Endothelial cell of umbilical vein (primary cell): ENCODE results near the gene TAGLN.

Experiments
- CTCF ChIP-seq, 2 donors: IDR thresholded peaks; 1 replicate in 1 of 2; 2 replicates in 1 of 2; pipeline ENCODE4 v1.5.1; 2011; ENCODE audit warnings: low read length in 2 of 2, mild to moderate bottlenecking in 2 of 2, moderate library complexity in 2 of 2, control low read depth in 1 of 2, inconsistent platforms in 1 of 2, low read depth in 1 of 2; ENCODE audit not compliant: insufficient read depth in 1 of 2; ENCODE audit errors: extremely low read depth in 1 of 2
- EZH2 ChIP-seq: IDR thresholded peaks from 2 replicates; pipeline ENCODE4 v1.6.1; 2012; ENCODE audit warnings: borderline replicate concordance, low read depth, mild to moderate bottlenecking, moderate library complexity, low read length, inconsistent platforms; ENCODE audit not compliant: severe bottlenecking
- JUN ChIP-seq: IDR thresholded peaks from 2 replicates; pipeline ENCODE4 v1.6.1; 2011; ENCODE audit warnings: borderline replicate concordance, low read depth; ENCODE audit not compliant: insufficient read length, insufficient read depth
- POLR2A ChIP-seq: IDR thresholded peaks from 2 replicates; pipeline ENCODE4 v1.6.1; 2012; ENCODE audit warnings: low read depth, mild to moderate bottlenecking, control low read depth, low read length
- POLR2AphosphoS5 ChIP-seq: IDR thresholded peaks from 2 replicates; pipeline ENCODE4 v1.6.1; 2012; ENCODE audit warnings: low read depth, mild to moderate bottlenecking, control low read depth, low read length, moderate library complexity; ENCODE audit not compliant: insufficient read depth
- TF ChIP-seq, protein P1 (sequence below): IDR thresholded peaks from 2 replicates; pipeline ENCODE4 v1.6.1; 2011; ENCODE audit not compliant: insufficient read depth, insufficient read length

DNA sequence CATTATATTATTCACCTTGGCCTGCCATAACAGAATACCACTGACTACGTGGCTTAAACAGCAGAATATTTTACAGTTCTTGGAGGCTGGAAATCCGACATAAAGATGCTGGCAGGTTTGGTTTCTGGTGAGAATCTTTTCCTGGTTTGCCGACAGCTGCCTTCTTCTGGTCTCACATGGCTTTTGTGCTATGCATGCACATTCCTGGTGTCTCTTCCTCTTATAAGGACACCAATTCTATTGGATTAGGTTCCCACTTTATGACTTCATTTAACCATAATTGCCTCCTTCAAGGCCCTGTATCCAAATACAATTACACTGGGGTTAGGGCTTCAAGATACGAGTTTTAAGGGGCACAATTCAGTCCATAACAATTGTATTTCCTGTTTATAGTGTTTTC, 50.4 kb downstream of the TAGLN start:
- no peak for TF ChIP-seq CTCF (IDR thresholded peaks at IDR 0.05; ENCODE audit: extremely low read depth in 1 of 2, insufficient read depth in 1 of 2, low read depth in 1 of 2, low read length in 2 of 2)
- no peak for TF ChIP-seq EZH2
- no peak for TF ChIP-seq JUN
- no peak for TF ChIP-seq POLR2AphosphoS5
- no peak for TF ChIP-seq POLR2A
- TF ChIP-seq, protein P1, sequence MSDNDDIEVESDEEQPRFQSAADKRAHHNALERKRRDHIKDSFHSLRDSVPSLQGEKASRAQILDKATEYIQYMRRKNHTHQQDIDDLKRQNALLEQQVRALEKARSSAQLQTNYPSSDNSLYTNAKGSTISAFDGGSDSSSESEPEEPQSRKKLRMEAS = no peak
